Cerebellar cortex (tissue), 1 donor: ENCODE data around the gene DYNC1I1.

Experiments
- DNase-seq: peaks from one replicate; pipeline ENCODE4 v3.0.0-alpha.2; 2015; ENCODE audit warnings: low spot score

The DYNC1I1 gene

GRCh38 chr7:96144260-96144526 is 371.8 kb downstream of the DYNC1I1 start:
- no peak for DNase-seq
